ENCODE measurements around the gene TRIM5. TPM values are rescaled to one million over a fixed set of nuclear protein-coding genes. Genes with fewer than 3 reads are reported as not detected.

The TRIM5 gene
- polyA plus RNA-seq, 3 donors: 9.4 to 14.4 (median 10.6) TPM

DNA sequence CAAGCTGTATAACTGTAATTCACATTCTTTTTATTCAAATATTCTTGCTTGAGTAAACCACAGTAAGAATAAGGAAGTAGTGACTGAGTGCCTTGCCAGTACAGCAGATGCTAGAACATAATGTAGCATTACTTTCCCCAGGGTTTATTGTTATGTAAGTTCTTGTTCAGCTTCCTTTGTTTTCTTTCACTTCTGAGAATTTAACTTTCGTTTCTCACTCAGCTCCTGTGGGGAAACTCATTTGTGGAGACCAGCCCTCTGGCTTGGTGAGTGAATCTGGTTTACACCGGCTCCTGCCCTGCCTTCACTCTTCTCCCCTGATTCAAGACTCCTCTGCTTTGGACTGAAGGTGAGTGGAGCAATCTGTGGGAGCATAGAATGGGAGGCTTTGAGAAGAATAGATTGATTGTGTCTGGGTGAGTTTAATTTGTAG lies 4.7 kb upstream of the TRIM5 start, which contains the start of gene TRIM22:
Gene TRIM22, plus strand, starts transcription at position 240 of the 433 bp plus-strand sequence. CDS start 6,443 bp downstream, outside the sequence.
- peak; percentile 73 to 93 (median 89) for DNase-seq
- Mint-ChIP-seq H3K27ac (peak within 1 kb of the TSS; percentile 96 to 100 (median 99)), H3K27me3 (ENCODE audit: low read depth in 3 of 3) (no peaks in the 10 kb centered on the region), H3K9me3 (peaks cover 0 to 3% (median 0%) of the 10 kb centered on the region in 7 donors), H3K4me3 (peak within 1 kb of the TSS; percentile 90 to 97), H3K36me3 (peaks cover 7 to 12% of the 10 kb centered on the region in 2 donors), H3K4me1 (peaks cover 46% of the 10 kb centered on the region)
- TF ChIP-seq, protein P1, sequence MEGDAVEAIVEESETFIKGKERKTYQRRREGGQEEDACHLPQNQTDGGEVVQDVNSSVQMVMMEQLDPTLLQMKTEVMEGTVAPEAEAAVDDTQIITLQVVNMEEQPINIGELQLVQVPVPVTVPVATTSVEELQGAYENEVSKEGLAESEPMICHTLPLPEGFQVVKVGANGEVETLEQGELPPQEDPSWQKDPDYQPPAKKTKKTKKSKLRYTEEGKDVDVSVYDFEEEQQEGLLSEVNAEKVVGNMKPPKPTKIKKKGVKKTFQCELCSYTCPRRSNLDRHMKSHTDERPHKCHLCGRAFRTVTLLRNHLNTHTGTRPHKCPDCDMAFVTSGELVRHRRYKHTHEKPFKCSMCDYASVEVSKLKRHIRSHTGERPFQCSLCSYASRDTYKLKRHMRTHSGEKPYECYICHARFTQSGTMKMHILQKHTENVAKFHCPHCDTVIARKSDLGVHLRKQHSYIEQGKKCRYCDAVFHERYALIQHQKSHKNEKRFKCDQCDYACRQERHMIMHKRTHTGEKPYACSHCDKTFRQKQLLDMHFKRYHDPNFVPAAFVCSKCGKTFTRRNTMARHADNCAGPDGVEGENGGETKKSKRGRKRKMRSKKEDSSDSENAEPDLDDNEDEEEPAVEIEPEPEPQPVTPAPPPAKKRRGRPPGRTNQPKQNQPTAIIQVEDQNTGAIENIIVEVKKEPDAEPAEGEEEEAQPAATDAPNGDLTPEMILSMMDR (IDR thresholded peaks at IDR 0.05): no peak
- intact Hi-C loops (cut with micrococcal nuclease): loop anchor here (5.0 kb wide), 2 partner anchors 67 to 128 kb away; no protein-coding TSS in a partner anchor
- Histone ChIP-seq H3K9ac (ENCODE audit: insufficient read depth, low read length, poor library complexity, severe bottlenecking) (peak within 1 kb of the TSS; percentile 73), H3K79me2 (ENCODE audit: insufficient read depth, low read length) (peaks cover 67% of the 10 kb centered on the region), H3K27me3 (ENCODE audit: control insufficient read depth in 2 of 2, insufficient read depth in 2 of 2, low read length in 2 of 2) (no peaks in the 10 kb centered on the region), H3K4me3 (replicated peaks in 1 of 3; ENCODE audit: low read depth in 2 of 3, low read length in 3 of 3) (peak within 1 kb of the TSS; percentile 82 to 100 (median 83)), H3K4me1 (ENCODE audit: control insufficient read depth in 1 of 2, insufficient read depth in 2 of 2, low read length in 2 of 2) (peaks cover 40 to 42% of the 10 kb centered on the region in 2 donors), H3K4me2 (replicated peaks; ENCODE audit: extremely low read depth, low read length, poor library complexity, severe bottlenecking) (peak within 1 kb of the TSS; percentile 94), H4K20me1 (ENCODE audit: insufficient read depth, low read length) (peaks cover 17% of the 10 kb centered on the region), H3K36me3 (replicated peaks in 1 of 2; ENCODE audit: control insufficient read depth in 1 of 2, insufficient read depth in 2 of 2, low read length in 2 of 2) (peaks cover 7 to 16% of the 10 kb centered on the region in 2 donors), H3K9me3 (replicated peaks in 1 of 2; ENCODE audit: control insufficient read depth in 1 of 2, insufficient read depth in 1 of 2, low read length in 2 of 2) (no peaks in the 10 kb centered on the region), H3K27ac (ENCODE audit: low read depth in 1 of 2, low read length in 2 of 2) (peak within 1 kb of the TSS; percentile 81 to 92), H2AFZ (ENCODE audit: insufficient read depth, low read depth, low read length, poor library complexity, severe bottlenecking) (peak within 1 kb of the TSS; percentile 58)
- no CpG with 5 or more reads among the region's 2 CpGs for WGBS (ENCODE audit: insufficient coverage)

DNA sequence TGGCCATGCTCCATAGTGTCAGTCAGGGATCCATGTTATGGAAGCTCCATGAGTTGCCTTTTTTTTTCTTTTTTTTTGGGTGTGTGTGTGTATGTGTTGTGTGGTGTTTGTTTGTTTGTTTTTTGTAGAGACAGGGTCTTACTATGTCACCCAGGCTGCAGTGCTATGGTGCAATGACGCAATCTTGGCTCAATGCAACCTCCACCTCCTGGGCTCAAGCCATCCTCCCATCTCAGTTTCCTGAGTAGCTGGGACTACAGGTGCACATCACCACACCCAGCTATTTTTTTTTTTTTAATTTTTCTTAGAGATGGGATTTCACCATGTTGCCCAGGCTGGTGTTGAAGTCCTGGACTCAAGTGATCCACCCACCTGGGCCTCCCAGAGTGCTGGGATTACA lies 3.6 kb upstream of the TRIM5 start:
- Mint-ChIP-seq H3K27ac (peak overlapping the region; percentile 70 to 100 (median 98)), H3K4me3 (no peak overlapping the region), H3K27me3 (ENCODE audit: low read depth in 3 of 3) (no peaks in the 10 kb centered on the region), H3K4me1 (peaks cover 48% of the 10 kb centered on the region), H3K9me3 (peaks cover 0 to 3% (median 0%) of the 10 kb centered on the region in 7 donors), H3K36me3 (peaks cover 3 to 8% of the 10 kb centered on the region in 2 donors)
- H3K4me3 ChIP-seq (replicated peaks in 1 of 3; ENCODE audit: low read depth in 2 of 3, low read length in 3 of 3): peak overlapping the region in 1 of 3 experiments; percentile 13
- intact Hi-C loops (cut with micrococcal nuclease): loop anchor here (5.0 kb wide), 2 partner anchors 66 to 129 kb away; no protein-coding TSS in a partner anchor
- H2AFZ ChIP-seq (ENCODE audit: insufficient read depth, low read depth, low read length, poor library complexity, severe bottlenecking): no peak overlapping the region
- no peak overlapping the region for H3K4me2 ChIP-seq (replicated peaks; ENCODE audit: extremely low read depth, low read length, poor library complexity, severe bottlenecking)
- peaks cover 0 to 5% of the 10 kb centered on the region in 2 donors for H3K36me3 ChIP-seq (replicated peaks in 1 of 2; ENCODE audit: control insufficient read depth in 1 of 2, insufficient read depth in 2 of 2, low read length in 2 of 2)
- peak overlapping the region; percentile 43 to 92 for H3K27ac ChIP-seq (ENCODE audit: low read depth in 1 of 2, low read length in 2 of 2)
- H3K9ac ChIP-seq (ENCODE audit: insufficient read depth, low read length, poor library complexity, severe bottlenecking): no peak overlapping the region
- no peak for DNase-seq
- H4K20me1 ChIP-seq (ENCODE audit: insufficient read depth, low read length): peaks cover 6% of the 10 kb centered on the region
- peaks cover 65% of the 10 kb centered on the region for H3K79me2 ChIP-seq (ENCODE audit: insufficient read depth, low read length)
- no CpG with 5 or more reads among the region's 1 CpG for WGBS (ENCODE audit: insufficient coverage)
- H3K27me3 ChIP-seq (ENCODE audit: control insufficient read depth in 2 of 2, insufficient read depth in 2 of 2, low read length in 2 of 2): no peaks in the 10 kb centered on the region
- no peaks in the 10 kb centered on the region for H3K9me3 ChIP-seq (replicated peaks in 1 of 2; ENCODE audit: control insufficient read depth in 1 of 2, insufficient read depth in 1 of 2, low read length in 2 of 2)
- peaks cover 40 to 44% of the 10 kb centered on the region in 2 donors for H3K4me1 ChIP-seq (ENCODE audit: control insufficient read depth in 1 of 2, insufficient read depth in 2 of 2, low read length in 2 of 2)
- TF ChIP-seq, protein P1 (IDR thresholded peaks at IDR 0.05): no peak
